ENCODE results near the gene DHX15.

DNA sequence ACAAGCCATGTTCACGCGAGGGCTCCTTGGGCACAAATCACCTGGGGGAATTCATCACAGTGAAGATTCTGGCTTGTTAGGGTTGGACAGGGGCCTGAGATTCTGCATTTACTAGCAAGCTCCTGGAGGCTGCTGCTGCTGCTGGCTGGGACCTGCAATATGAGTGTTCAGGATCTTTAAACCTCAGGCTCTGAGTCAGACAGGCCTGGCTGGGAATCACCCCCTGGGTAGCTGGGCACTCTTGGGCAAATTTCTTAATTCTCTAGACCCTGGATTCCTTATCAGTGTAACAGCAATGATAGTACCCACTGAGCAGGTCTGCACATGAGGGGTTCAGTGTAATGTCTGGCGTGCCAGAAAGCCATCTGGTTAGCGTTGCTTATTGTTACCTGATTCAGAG is 101.5 kb downstream of the DHX15 start:
- TF ChIP-seq, protein P1, sequence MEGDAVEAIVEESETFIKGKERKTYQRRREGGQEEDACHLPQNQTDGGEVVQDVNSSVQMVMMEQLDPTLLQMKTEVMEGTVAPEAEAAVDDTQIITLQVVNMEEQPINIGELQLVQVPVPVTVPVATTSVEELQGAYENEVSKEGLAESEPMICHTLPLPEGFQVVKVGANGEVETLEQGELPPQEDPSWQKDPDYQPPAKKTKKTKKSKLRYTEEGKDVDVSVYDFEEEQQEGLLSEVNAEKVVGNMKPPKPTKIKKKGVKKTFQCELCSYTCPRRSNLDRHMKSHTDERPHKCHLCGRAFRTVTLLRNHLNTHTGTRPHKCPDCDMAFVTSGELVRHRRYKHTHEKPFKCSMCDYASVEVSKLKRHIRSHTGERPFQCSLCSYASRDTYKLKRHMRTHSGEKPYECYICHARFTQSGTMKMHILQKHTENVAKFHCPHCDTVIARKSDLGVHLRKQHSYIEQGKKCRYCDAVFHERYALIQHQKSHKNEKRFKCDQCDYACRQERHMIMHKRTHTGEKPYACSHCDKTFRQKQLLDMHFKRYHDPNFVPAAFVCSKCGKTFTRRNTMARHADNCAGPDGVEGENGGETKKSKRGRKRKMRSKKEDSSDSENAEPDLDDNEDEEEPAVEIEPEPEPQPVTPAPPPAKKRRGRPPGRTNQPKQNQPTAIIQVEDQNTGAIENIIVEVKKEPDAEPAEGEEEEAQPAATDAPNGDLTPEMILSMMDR (IDR thresholded peaks at IDR 0.05) = no peak
- TF ChIP-seq SP1 (CRISPR knock-in tag; conservative IDR thresholded peaks at IDR 0.05) (no peak), ZNF512 (CRISPR knock-in tag; IDR thresholded peaks at IDR 0.05; ENCODE audit: borderline replicate concordance) (no peak)
- TF ChIP-seq, protein P2, sequence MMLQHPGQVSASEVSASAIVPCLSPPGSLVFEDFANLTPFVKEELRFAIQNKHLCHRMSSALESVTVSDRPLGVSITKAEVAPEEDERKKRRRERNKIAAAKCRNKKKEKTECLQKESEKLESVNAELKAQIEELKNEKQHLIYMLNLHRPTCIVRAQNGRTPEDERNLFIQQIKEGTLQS (CRISPR knock-in tag; conservative IDR thresholded peaks at IDR 0.05) = no peak
